Progenitor cell of endocrine pancreas (in vitro differentiated cells): ENCODE results near the gene SUPT20H. TPM values are rescaled to one million over a fixed set of nuclear protein-coding genes. Genes with fewer than 3 reads are reported as not detected.

Experiments used
- DNase-seq: peaks from one replicate; pipeline ENCODE4 v3.0.0; 2021; ENCODE audit warnings: low spot score; ENCODE audit not compliant: unreplicated experiment
- H3K27ac Mint-ChIP-seq: 2 replicates; pipeline ENCODE4 v1.8.0; 2021; ENCODE audit warnings: mild to moderate bottlenecking, moderate library complexity, mixed read lengths
- H3K27me3 Mint-ChIP-seq: 2 replicates; pipeline ENCODE4 v1.8.0; 2021; ENCODE audit warnings: mixed read lengths
- H3K36me3 Mint-ChIP-seq: 2 replicates; pipeline ENCODE4 v1.8.0; 2022; ENCODE audit warnings: mixed read lengths; ENCODE audit not compliant: insufficient read depth
- H3K4me1 Mint-ChIP-seq: 2 replicates; pipeline ENCODE4 v1.8.0; 2021; ENCODE audit warnings: low read depth, mixed read lengths
- H3K4me3 Mint-ChIP-seq: 2 replicates; pipeline ENCODE4 v1.8.0; 2021; ENCODE audit warnings: low read depth, mild to moderate bottlenecking, moderate library complexity, mixed read lengths
- H3K9me3 Mint-ChIP-seq: 2 replicates; pipeline ENCODE4 v1.8.0; 2021; ENCODE audit warnings: low read depth, mixed read lengths
- CTCF ChIP-seq: fragments of 200-600 bp; sonication (generic); IDR thresholded peaks from one replicate; pipeline ENCODE4 v1.5.0; 2021; ENCODE audit warnings: antibody characterized with exemption, mild to moderate bottlenecking; ENCODE audit not compliant: unreplicated experiment
- total RNA-seq: library from RNA; stranded (reverse); gene quantifications from 2 replicates; pipeline ENCODE4 v1.2.1, GENCODE V29; 2021

The SUPT20H gene
- total RNA-seq, 1 donor from 2014 or later, result 116 TPM

DNA sequence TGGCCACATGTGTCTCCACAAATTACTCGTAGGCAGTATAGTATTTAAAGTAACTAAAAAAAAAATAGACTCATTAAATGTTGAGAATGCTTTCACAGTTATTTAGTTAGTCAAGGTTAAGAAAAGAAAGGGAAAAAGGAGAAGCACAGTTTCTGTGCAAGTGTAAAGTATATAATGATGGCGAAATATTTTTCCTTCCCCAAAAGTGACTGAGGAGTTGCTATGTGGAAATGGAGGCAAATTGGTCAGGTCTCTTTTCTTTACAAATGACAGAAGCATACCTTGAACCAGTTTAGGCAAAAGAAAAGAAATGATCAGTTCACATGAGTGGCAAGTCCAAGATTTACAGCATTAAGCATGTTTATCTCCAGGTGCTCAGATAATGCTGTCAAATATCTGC is 28.0 kb upstream of the SUPT20H start:
- Mint-ChIP-seq H3K9me3 (no peaks in the 10 kb centered on the region), H3K27me3 (no peaks in the 10 kb centered on the region), H3K27ac (no peak overlapping the region), H3K36me3 (no peaks in the 10 kb centered on the region), H3K4me3 (no peak overlapping the region), H3K4me1 (peaks cover 2% of the 10 kb centered on the region)
- TF ChIP-seq CTCF, result no peak
- DNase-seq, result no peak

GRCh38 chr13:37085606-37086005 is 26.1 kb upstream of the SUPT20H start:
- DNase-seq, result no peak
- TF ChIP-seq CTCF, result no peak
- H3K9me3 Mint-ChIP-seq, result no peaks in the 10 kb centered on the region
- H3K36me3 Mint-ChIP-seq, result no peaks in the 10 kb centered on the region
- no peak overlapping the region for H3K4me3 Mint-ChIP-seq
- no peak overlapping the region for H3K27ac Mint-ChIP-seq
- peaks cover 5% of the 10 kb centered on the region for H3K4me1 Mint-ChIP-seq
- H3K27me3 Mint-ChIP-seq, result no peaks in the 10 kb centered on the region

DNA sequence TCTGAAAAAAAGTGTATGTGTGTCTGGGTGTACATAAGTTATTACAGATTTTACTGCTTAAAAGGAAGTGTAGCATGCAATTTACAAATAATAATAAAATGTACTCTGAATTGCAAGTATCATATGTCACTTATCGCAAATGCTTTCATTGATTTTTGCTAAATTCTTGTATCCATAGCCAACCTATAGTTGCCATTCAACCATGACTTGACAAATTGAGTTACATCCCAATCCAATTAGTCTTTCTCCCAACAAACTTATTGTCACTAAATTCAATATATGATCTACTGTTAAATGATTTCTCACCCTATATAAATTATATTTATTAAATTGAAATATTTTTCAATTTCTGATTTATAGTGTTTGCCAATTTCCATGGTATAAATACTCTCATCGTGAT is 17.3 kb upstream of the SUPT20H start:
- no peak for DNase-seq
- Mint-ChIP-seq H3K27me3 (no peaks in the 10 kb centered on the region), H3K4me1 (peaks cover 2% of the 10 kb centered on the region), H3K27ac (no peak overlapping the region), H3K9me3 (no peaks in the 10 kb centered on the region), H3K4me3 (no peak overlapping the region), H3K36me3 (no peaks in the 10 kb centered on the region)
- no peak for TF ChIP-seq CTCF

DNA sequence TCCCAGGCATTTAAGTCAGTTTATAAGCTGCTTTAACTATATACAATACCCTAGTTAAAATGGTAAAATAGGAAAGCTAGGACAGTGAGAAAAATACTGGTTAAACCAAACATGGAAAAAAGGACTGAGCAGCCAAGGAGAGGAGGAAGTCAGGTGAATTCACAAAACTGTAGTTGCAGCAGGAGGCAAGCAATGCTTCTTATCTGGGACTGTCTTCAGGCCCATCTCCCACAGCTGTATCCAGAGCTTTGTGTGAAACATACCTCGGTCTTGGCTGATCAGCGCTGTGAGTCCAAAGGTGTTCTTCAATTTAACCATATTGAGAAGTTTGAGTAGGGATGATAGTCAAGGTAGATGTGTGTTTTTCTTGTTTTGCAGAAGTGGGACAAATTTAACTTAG is 15.7 kb upstream of the SUPT20H start:
- peaks cover 3% of the 10 kb centered on the region for H3K4me1 Mint-ChIP-seq
- no peak overlapping the region for H3K27ac Mint-ChIP-seq
- H3K27me3 Mint-ChIP-seq, result no peaks in the 10 kb centered on the region
- no peak overlapping the region for H3K4me3 Mint-ChIP-seq
- no peak for TF ChIP-seq CTCF
- H3K9me3 Mint-ChIP-seq, result no peaks in the 10 kb centered on the region
- DNase-seq, result no peak
- H3K36me3 Mint-ChIP-seq, result no peaks in the 10 kb centered on the region

- no peak for DNase-seq
- Mint-ChIP-seq H3K27me3 (no peaks in the 10 kb centered on the region), H3K27ac (no peak overlapping the region), H3K4me3 (no peak overlapping the region), H3K36me3 (no peaks in the 10 kb centered on the region), H3K9me3 (no peaks in the 10 kb centered on the region), H3K4me1 (peaks cover 3% of the 10 kb centered on the region)
- peak; percentile 48 for TF ChIP-seq CTCF
These were observed 15.2 kb upstream of the SUPT20H start for GRCh38 chr13:37074703-37075102.
